ENCODE measurements around the gene TEDC2. TPM values are rescaled to one million over a fixed set of nuclear protein-coding genes. Genes with fewer than 3 reads are reported as not detected.

Gene TEDC2
- total RNA-seq, 1 donor from 2014 or later, result 32.2 TPM

- no peak for TF ChIP-seq CTCF (IDR thresholded peaks at IDR 0.05; ENCODE audit: unreplicated experiment)
- Mint-ChIP-seq H3K9me3 (ENCODE audit: low read depth) (no peaks in the 10 kb centered on the region), H3K27me3 (no peaks in the 10 kb centered on the region), H3K36me3 (ENCODE audit: insufficient read depth) (peaks cover 3% of the 10 kb centered on the region), H3K4me1 (ENCODE audit: low read depth) (peaks cover 2% of the 10 kb centered on the region), H3K27ac (no peak overlapping the region), H3K4me3 (ENCODE audit: low read depth) (no peak overlapping the region)
- DNase-seq (ENCODE audit: low spot score, unreplicated experiment), result no peak
Observed at GRCh38 chr16:2507052-2507659, 47.2 kb downstream of the TEDC2 start.

DNA sequence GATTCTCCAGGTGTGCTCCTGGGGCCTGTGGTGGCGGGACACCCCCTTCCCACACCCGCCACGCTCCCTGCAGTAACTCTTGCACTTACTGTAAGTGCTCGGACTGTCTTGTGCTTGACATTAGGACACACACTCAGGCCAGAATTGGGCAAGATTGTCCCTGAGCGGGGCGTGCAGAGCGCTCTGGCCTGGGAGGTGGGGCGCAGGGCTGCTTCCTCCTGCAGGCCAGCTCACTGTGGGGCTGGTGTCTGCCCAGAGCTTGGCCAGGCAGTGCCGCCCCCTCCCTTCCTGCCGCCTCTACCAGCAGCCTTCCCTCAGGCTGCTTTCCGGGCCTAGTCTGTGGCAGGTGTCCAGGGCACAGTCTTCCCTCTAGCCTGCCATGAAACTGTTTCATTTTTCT, 47.8 kb downstream of the TEDC2 start:
- H3K4me3 Mint-ChIP-seq (ENCODE audit: low read depth), result no peak overlapping the region
- DNase-seq (ENCODE audit: low spot score, unreplicated experiment), result no peak
- peaks cover 7% of the 10 kb centered on the region for H3K4me1 Mint-ChIP-seq (ENCODE audit: low read depth)
- no peak for TF ChIP-seq CTCF (IDR thresholded peaks at IDR 0.05; ENCODE audit: unreplicated experiment)
- H3K36me3 Mint-ChIP-seq (ENCODE audit: insufficient read depth), result peaks cover 3% of the 10 kb centered on the region
- H3K9me3 Mint-ChIP-seq (ENCODE audit: low read depth), result no peaks in the 10 kb centered on the region
- no peaks in the 10 kb centered on the region for H3K27me3 Mint-ChIP-seq
- H3K27ac Mint-ChIP-seq, result no peak overlapping the region

- Mint-ChIP-seq H3K4me1 (ENCODE audit: low read depth) (peaks cover 13% of the 10 kb centered on the region), H3K36me3 (ENCODE audit: insufficient read depth) (peaks cover 3% of the 10 kb centered on the region), H3K4me3 (ENCODE audit: low read depth) (no peak overlapping the region), H3K9me3 (ENCODE audit: low read depth) (no peaks in the 10 kb centered on the region), H3K27me3 (no peaks in the 10 kb centered on the region), H3K27ac (no peak overlapping the region)
- no peak for TF ChIP-seq CTCF (IDR thresholded peaks at IDR 0.05; ENCODE audit: unreplicated experiment)
- DNase-seq (ENCODE audit: low spot score, unreplicated experiment), result no peak
Observed at GRCh38 chr16:2508722-2509400, 49.0 kb downstream of the TEDC2 start.

- H3K36me3 Mint-ChIP-seq (ENCODE audit: insufficient read depth), result peaks cover 1% of the 10 kb centered on the region
- no peaks in the 10 kb centered on the region for H3K27me3 Mint-ChIP-seq
- H3K4me1 Mint-ChIP-seq (ENCODE audit: low read depth), result peaks cover 29% of the 10 kb centered on the region
- H3K4me3 Mint-ChIP-seq (ENCODE audit: low read depth), result no peak overlapping the region
- no peaks in the 10 kb centered on the region for H3K9me3 Mint-ChIP-seq (ENCODE audit: low read depth)
- no peak for TF ChIP-seq CTCF (IDR thresholded peaks at IDR 0.05; ENCODE audit: unreplicated experiment)
- DNase-seq (ENCODE audit: low spot score, unreplicated experiment), result no peak
- H3K27ac Mint-ChIP-seq, result peak overlapping the region; percentile 80
Observed at GRCh38 chr16:2511128-2511800, 51.4 kb downstream of the TEDC2 start.

DNA sequence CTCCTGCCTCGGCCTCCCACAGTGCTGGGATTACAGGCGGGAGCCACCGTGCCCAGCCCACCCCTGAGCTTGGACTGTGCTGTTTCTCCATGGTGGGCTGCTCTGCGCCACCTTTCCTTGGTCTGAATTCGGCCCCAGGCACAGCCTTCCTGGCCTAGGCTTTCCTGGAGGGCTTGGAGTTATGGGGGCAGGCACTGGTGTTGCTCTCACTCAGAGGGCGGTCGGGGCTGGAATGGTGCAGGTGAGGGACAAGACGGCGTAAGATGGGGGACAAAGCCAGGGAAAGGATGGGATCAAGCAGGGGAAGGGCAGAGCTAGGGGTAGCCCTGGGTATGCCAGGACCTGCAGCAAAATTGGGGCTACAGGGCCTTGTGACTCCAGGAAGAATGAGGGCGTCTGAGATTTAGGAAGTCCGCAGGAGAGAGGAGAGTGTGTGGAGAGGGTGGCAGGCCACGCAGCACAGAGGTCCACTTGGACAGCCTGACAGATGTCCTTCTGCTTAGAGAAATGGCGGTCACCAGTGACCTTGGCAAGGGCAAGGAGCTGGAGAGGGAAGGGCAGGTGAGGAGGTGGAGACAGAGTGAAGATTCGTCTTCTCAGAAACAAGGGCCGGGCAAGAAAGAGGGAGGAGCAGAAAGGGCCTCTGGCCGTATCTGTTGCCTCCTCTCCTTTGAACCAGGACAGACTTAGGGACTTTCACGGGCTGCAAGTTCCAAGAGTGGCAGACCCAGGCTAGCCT, 52.3 kb downstream of the TEDC2 start:
- H3K27ac Mint-ChIP-seq, result peak overlapping the region; percentile 100

More for the DNA sequence above, 52.3 kb downstream of the TEDC2 start:
- TF ChIP-seq CTCF (IDR thresholded peaks at IDR 0.05; ENCODE audit: unreplicated experiment), result no peak
- Mint-ChIP-seq H3K4me3 (ENCODE audit: low read depth) (peak overlapping the region; percentile 85), H3K27me3 (no peaks in the 10 kb centered on the region), H3K4me1 (ENCODE audit: low read depth) (peaks cover 36% of the 10 kb centered on the region), H3K9me3 (ENCODE audit: low read depth) (no peaks in the 10 kb centered on the region), H3K36me3 (ENCODE audit: insufficient read depth) (peaks cover 2% of the 10 kb centered on the region)
- DNase-seq (ENCODE audit: low spot score, unreplicated experiment), result no peak
